Stimulated activated CD4-positive, alpha-beta T cell treated with anti-CD3 and anti-CD28 coated beads, TNF-alpha, amount 100 ng/mL, for 24 hours (primary cell): ENCODE measurements around the gene NUAK1.
"Not testable (repeated sequence)": the region's sequence is repeated elsewhere in the genome, so short reads cannot be mapped to it uniquely, and the experiment has no call there.

ENCODE experiments used
- DNase-seq, 3 experiments: peaks; one replicate each; pipeline ENCODE4 v3.0.0-alpha.2; 2020; ENCODE audit warnings: low read depth in 3 of 3

The NUAK1 gene

DNA sequence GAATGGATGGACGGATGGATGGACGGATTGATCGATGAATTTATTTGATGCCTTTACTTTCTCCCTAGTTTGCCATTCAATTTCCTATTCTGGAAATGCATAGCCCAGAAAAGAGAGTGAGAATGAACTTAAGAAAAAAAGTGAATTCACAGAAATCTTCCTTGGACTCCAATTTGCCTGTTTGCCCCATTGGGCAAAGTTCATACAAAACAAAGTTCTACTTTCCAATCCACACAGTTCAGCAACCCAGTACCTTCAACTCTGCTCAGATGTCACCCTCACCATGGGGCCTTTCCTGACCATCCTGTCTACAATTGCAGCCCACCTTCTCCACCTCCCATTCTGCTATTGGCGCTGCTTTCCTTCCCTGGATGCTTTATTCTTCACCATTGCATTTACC, 8.2 kb upstream of the NUAK1 start:
- DNase-seq: no peak

DNA sequence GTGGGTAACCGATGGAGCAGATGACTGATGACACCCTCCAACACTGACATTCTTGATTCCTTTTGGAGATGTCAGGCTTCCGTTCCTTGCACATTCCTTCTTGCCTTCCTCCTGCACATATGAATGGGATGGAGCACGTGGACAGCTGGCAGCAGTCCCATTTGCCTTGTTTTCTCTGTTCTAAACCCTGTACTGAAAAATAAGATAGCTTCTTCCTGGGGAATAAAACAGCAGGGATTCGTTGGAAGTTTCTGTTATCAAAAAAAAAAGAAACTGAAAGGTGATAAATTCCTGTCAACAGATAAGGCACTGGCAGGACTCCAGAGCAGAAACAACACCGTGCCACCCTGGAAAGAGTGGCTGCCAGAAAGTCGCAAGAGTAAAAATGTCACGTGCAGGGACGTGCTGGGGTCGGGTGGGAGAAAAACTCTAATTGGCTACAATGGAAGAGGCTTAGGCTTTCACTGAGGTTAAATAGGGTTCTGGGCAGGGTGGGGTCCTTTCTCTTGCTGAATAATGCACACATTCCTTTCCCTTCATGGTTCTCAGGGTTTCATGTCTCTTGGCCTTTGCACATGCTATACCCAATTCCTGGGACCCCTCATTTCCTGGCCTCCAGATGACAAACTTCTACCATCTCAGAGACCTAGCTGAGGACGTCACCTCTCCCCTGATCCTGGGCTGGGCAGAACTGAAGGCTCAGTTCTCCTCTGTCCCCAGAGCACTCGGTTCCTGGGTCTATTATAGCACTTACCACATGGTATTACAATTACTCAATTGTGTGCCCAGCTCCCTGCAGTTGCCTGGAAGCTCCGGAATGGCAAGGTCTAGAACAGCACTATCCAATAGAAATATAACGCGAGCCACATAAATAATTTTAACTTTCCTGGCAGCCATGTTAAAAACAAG, 7.0 kb upstream of the NUAK1 start:
- no peak for DNase-seq

GRCh38 chr12:106144847-106145246, 6.1 kb upstream of the NUAK1 start:
- no peak for DNase-seq

DNA sequence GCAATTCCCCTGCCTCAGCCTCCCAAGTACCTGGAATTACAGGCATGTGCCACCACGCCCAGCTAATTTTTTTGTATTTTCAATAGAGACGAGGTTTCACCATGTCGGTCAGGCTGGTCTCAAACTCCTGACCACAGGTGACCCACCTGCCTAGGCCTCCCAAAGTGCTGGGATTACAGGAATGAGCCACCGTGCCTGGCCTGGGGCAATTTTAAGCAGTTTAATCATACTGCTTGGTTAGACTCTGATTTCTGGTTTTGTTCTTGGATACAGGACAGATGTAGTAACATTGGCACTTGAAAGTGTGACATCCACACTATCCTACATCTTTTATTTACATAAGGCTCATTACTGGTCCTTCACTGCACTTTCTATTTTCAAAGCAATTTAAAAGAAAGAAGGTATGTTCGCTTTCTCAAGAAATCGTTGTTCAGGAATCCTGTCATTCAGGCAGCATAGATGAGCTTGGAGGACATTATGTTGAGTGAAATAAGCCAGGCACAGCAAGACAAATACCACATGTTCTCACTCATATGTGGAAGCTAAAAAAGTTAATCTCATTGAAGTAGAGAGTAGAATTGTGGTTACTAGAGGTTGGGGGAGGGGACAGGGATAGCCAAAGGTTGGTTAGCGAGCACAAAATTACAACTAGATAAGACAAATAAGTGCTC, 4.0 kb upstream of the NUAK1 start:
- no peak for DNase-seq

DNA sequence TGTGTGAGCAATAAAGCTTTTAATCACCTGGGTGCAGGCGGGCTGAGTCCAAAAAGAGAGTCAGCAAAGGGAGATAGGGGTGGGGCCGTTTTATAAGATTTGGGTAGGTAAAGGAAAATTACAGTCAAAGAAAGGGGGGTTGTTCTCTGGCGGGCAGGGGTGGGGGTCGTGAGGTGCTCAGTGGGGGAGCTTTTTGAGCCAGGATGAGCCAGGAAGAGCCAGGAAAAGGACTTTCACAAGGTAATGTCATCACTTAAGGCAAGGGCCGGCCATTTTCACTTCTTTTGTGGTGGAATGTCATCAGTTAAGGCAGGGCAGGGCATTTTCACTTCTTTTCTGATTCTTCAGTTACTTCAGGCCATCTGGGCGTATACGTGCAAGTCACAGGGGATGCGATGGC, 3.2 kb upstream of the NUAK1 start:
- DNase-seq: not testable (repeated sequence)

DNA sequence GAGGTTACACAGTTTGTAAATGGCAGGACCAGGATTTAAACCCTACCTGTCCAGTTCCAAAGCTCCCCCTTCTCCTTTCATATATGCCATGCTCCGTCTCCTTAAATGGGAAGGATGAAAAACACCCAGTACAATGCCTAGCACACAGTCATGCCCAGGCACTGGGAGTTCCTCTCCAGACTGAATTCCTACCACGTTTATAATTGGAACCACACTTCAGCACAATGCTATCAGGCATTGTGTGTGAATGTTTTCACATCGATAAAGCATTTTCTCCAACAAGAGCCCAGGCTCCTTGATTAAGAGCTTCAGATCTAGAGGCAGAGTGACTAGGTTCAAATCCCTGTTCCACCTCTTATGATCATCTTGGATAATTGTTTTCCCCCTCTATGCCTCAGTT, 2.7 kb upstream of the NUAK1 start:
- no peak for DNase-seq

DNA sequence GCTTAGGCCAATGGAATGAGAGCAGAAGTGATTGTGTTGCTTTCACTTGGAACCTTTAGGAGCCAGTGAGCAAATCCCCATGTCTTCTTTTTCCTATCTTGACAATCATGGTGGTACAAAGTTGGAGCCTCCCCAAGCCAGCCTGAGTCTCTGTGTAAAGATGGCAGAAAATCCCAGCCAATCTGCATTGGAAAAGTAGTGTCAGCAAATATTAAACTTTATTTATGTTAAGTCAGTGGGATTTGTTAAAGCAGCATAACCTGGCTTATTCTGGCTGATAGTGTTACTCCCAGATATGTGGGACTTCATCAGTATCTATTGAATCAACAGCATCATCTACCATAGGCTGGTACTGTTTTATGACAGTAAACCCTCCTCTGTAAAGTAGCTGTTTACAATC, 2.2 kb upstream of the NUAK1 start:
- DNase-seq: no peak

DNA sequence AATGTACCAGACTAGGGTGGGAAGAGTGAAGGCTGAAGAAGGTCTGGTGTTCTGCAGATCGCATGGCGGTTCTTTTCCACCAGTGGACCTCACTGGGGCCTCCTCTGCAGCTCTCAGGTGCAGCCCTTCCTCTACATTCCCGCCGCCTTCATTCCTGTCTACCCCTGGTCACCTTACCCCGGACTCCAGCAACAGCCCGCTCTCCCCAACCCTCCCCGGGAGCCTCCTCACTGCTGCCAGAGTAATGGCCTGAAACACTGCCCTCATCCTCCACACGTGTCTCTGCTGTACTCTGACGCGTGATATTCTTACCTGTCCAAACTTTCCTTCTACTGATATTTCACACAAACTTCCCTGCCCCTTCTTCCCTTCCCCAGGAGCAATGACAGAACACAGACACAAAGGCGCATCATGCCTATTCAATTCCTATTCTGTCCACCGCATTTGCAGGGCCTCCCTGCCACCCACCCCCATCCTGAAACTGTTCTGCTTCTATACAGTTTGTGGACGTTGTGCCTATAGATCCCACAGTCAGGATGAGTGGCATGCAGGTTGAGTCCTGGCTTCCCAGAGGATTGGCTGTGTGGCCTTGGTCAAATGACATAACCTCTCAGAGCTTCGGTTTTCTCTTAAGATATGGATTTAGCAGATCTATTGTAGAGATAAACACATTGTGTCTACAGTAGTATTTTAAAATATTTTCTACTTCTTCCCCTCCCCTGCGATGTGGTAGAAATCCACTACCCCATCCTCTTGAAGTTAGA, 1.7 kb upstream of the NUAK1 start:
- DNase-seq: no peak

GRCh38 chr12:106139422-106140171, 843 bp upstream of the NUAK1 start:
- peak in 1 of 3 experiments; percentile 21 for DNase-seq

- DNase-seq: no peak
Observed at GRCh38 chr12:106138357-106138632, 459 bp downstream of the NUAK1 start.

GRCh38 chr12:106137530-106138356, 1.0 kb downstream of the NUAK1 start:
- DNase-seq: no peak

- peak; percentile 38 to 73 (median 41) for DNase-seq
Observed at GRCh38 chr12:106136263-106136662, 2.5 kb downstream of the NUAK1 start.

DNA sequence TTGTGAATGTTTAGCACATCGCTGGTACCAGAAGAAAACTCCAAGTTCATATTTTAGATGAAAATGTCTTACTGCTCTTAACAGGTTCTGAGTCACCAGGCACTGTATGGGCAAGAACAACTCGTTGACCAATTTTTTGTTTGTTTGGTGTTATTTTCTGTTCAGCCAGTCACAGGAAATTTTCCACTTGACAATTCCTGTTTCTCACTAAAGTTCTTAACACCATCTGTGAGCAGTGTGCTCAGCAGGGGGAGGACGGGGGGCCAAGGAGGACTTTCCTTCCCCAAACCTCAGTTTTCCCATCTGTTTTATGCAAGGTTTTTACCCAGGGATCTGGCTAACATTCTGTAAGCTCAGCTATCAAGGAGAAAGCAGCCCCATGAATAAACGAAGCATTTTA, 3.0 kb downstream of the NUAK1 start:
- DNase-seq: no peak

GRCh38 chr12:106135075-106135474, 3.7 kb downstream of the NUAK1 start:
- no peak for DNase-seq

DNA sequence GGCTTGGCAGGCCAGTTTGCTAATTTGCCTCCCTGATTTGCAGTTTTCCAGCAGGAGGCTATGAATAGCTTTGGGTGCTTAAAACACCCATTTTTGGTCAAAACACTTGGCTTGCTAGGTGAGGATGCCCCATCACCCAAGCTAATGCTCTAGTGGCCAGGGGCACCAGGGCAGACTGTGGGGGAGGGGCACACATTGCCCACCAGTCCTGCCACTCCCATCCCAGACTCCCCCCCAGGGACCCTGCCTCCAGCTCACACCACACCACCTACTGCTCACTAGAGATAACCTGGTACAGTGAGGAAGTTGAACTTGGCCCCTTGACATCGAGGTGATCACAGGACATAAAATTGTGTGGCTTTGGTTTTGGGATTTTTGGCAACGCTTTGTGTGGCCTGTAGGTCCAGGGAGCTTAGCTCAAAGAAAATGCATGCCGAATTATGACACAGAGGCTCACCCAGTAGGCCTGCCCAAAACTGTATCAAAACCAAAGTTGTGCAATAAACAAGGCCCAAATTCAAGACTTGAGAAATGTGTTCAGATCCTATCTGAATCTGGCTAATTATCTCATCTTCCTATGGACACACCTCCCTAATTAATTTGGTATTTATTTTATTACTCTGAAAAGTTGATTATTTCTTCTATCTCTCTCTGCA, 4.3 kb downstream of the NUAK1 start:
- DNase-seq: no peak

GRCh38 chr12:106133136-106134087, 5.3 kb downstream of the NUAK1 start:
- DNase-seq: no peak

DNA sequence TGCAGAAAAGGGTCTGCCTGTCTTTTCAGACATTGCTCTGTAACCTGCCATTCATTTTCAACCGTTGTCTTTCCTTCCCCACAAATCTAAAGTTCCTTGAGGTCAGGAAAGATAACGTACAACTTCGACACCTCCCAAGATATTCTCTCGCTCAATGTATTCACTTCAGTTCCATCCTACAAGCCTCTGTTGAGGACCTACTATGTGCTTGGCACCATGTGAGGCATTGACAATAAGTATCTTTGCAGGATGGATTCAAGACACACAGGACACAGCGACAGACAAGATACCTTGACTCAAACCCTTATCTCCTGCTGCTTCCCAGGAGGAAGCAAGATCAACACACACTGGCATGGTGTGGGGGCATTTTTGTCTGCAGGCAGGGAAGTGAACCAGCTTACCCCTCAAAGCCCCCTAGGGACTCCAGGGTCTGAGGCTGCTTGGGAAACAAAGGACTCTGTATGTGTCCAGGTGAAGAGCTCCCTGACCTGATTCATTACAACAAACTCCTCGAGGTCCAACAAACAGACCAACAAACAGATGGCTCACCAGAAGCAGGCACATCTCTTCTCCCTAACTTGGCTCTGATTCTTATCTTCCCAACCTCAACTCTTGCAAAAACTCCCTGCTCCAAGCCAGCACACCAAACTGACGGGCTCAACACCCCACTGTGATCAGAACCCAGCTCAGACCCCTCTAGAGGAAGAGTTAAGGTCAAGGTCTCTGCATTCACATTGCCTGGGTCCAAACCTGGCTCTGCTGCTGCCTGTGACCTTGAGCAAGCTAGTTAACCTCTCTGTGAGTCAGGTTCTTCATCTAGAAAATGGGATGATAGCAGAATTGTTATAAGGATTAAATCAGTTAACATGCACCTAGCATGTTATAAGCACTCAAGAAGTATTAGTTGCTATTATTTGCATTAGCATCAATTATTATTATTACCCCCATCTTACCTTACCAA, 6.3 kb downstream of the NUAK1 start:
- no peak for DNase-seq

DNA sequence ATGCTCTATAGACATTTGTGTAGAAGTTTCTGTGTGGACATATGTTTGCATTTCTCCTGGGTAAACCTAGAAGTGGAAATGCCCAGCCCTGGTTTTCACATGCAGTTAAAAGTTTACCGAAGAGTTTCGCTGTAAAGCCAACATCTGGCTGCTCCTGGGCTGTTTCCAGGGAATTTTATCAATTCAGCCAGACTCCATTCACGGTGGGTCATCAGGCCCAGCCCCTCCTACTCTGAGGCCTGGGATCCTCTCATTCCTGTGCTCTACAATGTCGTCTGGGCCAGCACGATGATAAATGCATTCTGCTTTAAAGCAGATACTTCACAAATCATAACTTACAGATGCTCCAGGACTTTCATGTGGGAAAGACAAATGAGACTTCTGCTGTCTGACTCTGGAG, 7.1 kb downstream of the NUAK1 start:
- no peak for DNase-seq
